Right atrium auricular region (tissue), 2 donors: Measurements from ENCODE around the gene TNS4. TPM values are rescaled to one million over a fixed set of nuclear protein-coding genes. Genes with fewer than 3 reads are reported as not detected.

Source experiments
- DNase-seq: peaks from one replicate; pipeline ENCODE4 v3.0.0-alpha.2; 2019; ENCODE audit warnings: low spot score
- H3K27ac ChIP-seq, 2 donors: fragments of 200-600 bp; sonication (generic); 1 replicate in 1 of 2; 2 replicates in 1 of 2; pipeline ENCODE4 v1.5.1; 2016 to 2019
- H3K27me3 ChIP-seq, 2 donors: fragments of 200-600 bp; sonication (generic); one replicate each; pipeline versions ENCODE4 v1.5.1 to v1.6.0; 2017 to 2019
- H3K36me3 ChIP-seq: fragments of 200-600 bp; sonication (generic); one replicate; pipeline ENCODE4 v1.5.1; 2016
- H3K4me1 ChIP-seq, 2 donors: fragments of 200-600 bp; sonication (generic); one replicate each; pipeline versions ENCODE4 v1.5.1 to v1.6.0; 2017 to 2019
- H3K4me3 ChIP-seq, 2 donors: fragments of 200-600 bp; sonication (generic); 1 replicate in 1 of 2; 2 replicates in 1 of 2; pipeline ENCODE4 v1.5.1; 2017 to 2019; ENCODE audit warnings: mild to moderate bottlenecking in 1 of 2, moderate library complexity in 1 of 2
- H3K9me3 ChIP-seq, 2 donors: fragments of 200-600 bp; sonication (generic); one replicate each; pipeline ENCODE4 v1.5.1; 2019
- CTCF ChIP-seq, 2 donors: fragments of 200-600 bp; sonication (generic); IDR thresholded peaks; one replicate each; pipeline ENCODE4 v1.5.1; 2019; ENCODE audit warnings: antibody characterized with exemption in 2 of 2
- total RNA-seq, 2 donors: library from RNA; depleted of rRNA; stranded (reverse); fragments of >200 nt; gene quantifications; one replicate each; pipeline ENCODE4 v1.1.0, GENCODE V29; 2016

TNS4 gene
- total RNA-seq, 2 donors from 2014 or later = not detected

GRCh38 chr17:40496634-40497420 lies 4.6 kb downstream of the TNS4 start:
- H3K27ac ChIP-seq = no peak overlapping the region
- no peak for TF ChIP-seq CTCF (IDR thresholded peaks at IDR 0.05)
- DNase-seq = no peak

GRCh38 chr17:40496170-40496569 lies 5.3 kb downstream of the TNS4 start:
- Histone ChIP-seq H3K4me1 (peaks cover 0 to 17% of the 10 kb centered on the region in 2 donors), H3K27me3 (no peaks in the 10 kb centered on the region), H3K9me3 (no peaks in the 10 kb centered on the region), H3K4me3 (no peak overlapping the region), H3K27ac (no peak overlapping the region), H3K36me3 (no peaks in the 10 kb centered on the region)
- TF ChIP-seq CTCF (IDR thresholded peaks at IDR 0.05) = no peak
- no peak for DNase-seq

More at GRCh38 chr17:40496634-40497420, 4.6 kb downstream of the TNS4 start:
- no peak overlapping the region for H3K4me3 ChIP-seq
- no peaks in the 10 kb centered on the region for H3K36me3 ChIP-seq
- H3K4me1 ChIP-seq = peaks cover 0 to 17% of the 10 kb centered on the region in 2 donors
- H3K9me3 ChIP-seq = no peaks in the 10 kb centered on the region
- no peaks in the 10 kb centered on the region for H3K27me3 ChIP-seq

GRCh38 chr17:40495140-40495539 lies 6.3 kb downstream of the TNS4 start:
- Histone ChIP-seq H3K9me3 (no peaks in the 10 kb centered on the region), H3K4me3 (no peak overlapping the region), H3K27ac (no peak overlapping the region), H3K36me3 (no peaks in the 10 kb centered on the region), H3K27me3 (no peaks in the 10 kb centered on the region), H3K4me1 (peaks cover 0 to 19% of the 10 kb centered on the region in 2 donors)
- DNase-seq = no peak
- no peak for TF ChIP-seq CTCF (IDR thresholded peaks at IDR 0.05)

GRCh38 chr17:40493697-40494096 lies 7.7 kb downstream of the TNS4 start:
- TF ChIP-seq CTCF (IDR thresholded peaks at IDR 0.05) = no peak
- no peak overlapping the region for H3K4me3 ChIP-seq
- H3K9me3 ChIP-seq = no peaks in the 10 kb centered on the region
- H3K27me3 ChIP-seq = no peaks in the 10 kb centered on the region
- peaks cover 0 to 8% of the 10 kb centered on the region in 2 donors for H3K4me1 ChIP-seq
- no peaks in the 10 kb centered on the region for H3K36me3 ChIP-seq
- H3K27ac ChIP-seq = no peak overlapping the region
- no peak for DNase-seq

- Histone ChIP-seq H3K4me1 (peaks cover 0 to 8% of the 10 kb centered on the region in 2 donors), H3K36me3 (no peaks in the 10 kb centered on the region), H3K27me3 (no peaks in the 10 kb centered on the region), H3K4me3 (no peak overlapping the region), H3K9me3 (no peaks in the 10 kb centered on the region), H3K27ac (no peak overlapping the region)
- TF ChIP-seq CTCF (IDR thresholded peaks at IDR 0.05) = no peak
- DNase-seq = no peak
Measured at GRCh38 chr17:40491486-40491885, 9.9 kb downstream of the TNS4 start.

GRCh38 chr17:40490982-40491381 lies 10.4 kb downstream of the TNS4 start:
- H3K27ac ChIP-seq = no peak overlapping the region
- no peak overlapping the region for H3K4me3 ChIP-seq
- H3K4me1 ChIP-seq = peaks cover 0 to 8% of the 10 kb centered on the region in 2 donors
- no peak for TF ChIP-seq CTCF (IDR thresholded peaks at IDR 0.05)
- no peaks in the 10 kb centered on the region for H3K27me3 ChIP-seq
- H3K36me3 ChIP-seq = no peaks in the 10 kb centered on the region
- H3K9me3 ChIP-seq = no peaks in the 10 kb centered on the region
- no peak for DNase-seq
